ENCODE measurements around the gene CDC20B. TPM values are rescaled to one million over a fixed set of nuclear protein-coding genes. Genes with fewer than 3 reads are reported as not detected.

The CDC20B gene, protein sequence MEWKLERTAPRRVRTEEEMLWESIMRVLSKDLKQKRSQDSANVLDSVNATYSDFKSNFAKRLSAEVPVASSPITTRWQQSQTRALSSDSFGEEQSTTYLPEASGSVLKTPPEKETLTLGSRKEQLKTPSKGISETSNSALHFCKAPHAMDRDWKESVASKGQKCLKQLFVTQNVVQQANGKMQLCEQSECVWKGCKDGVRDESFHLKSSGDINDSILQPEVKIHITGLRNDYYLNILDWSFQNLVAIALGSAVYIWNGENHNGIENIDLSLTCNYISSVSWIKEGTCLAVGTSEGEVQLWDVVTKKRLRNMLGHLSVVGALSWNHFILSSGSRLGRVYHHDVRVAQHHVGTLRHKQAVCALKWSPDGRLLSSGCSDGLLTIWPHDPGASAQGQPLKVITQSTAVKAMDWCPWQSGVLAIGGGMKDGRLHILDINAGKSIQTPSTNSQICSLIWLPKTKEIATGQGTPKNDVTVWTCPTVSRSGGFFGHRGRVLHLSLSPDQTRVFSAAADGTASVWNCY
- not detected for total RNA-seq

GRCh38 chr5:55172937-55173686 is at the start of gene CDC20B:
Gene CDC20B, minus strand, starts transcription at chr5:55173177. Its CDS starts 177 bp downstream, at chr5:55173000.
- CTCF ChIA-PET: interaction anchor here (0.7 to 2.8 kb wide), 7 partner anchors 55 to 519 kb away, joined by 3 to 14 read pairs (median 5); partner anchors contain the start of genes CCNO and DHX29
- H3K4me3 Mint-ChIP-seq: peak within 1 kb of the TSS; percentile 81
- intact Hi-C loops (cut with micrococcal nuclease): loop anchor here (1.0 to 10.0 kb wide), 17 partner anchors 24 to 1029 kb away; partner anchors contain the start of genes CCNO, GZMA, MCIDAS and PLPP1
- H3K4me1 Mint-ChIP-seq (ENCODE audit: low read depth): peaks cover 36% of the 10 kb centered on the region
- peak; percentile 70 for DNase-seq
- H3K27ac Mint-ChIP-seq: no peak within 1 kb of the TSS
- peaks cover 50% of the 10 kb centered on the region for H3K27me3 Mint-ChIP-seq (ENCODE audit: low read depth)
- no peaks in the 10 kb centered on the region for H3K9me3 Mint-ChIP-seq
- H3K36me3 Mint-ChIP-seq (ENCODE audit: low read depth): no peaks in the 10 kb centered on the region

- Mint-ChIP-seq H3K36me3 (ENCODE audit: low read depth) (no peaks in the 10 kb centered on the region), H3K4me3 (peak overlapping the region; percentile 47), H3K27ac (no peak overlapping the region), H3K9me3 (no peaks in the 10 kb centered on the region), H3K27me3 (ENCODE audit: low read depth) (peaks cover 76% of the 10 kb centered on the region), H3K4me1 (ENCODE audit: low read depth) (peaks cover 33% of the 10 kb centered on the region)
- intact Hi-C loops (cut with micrococcal nuclease): loop anchor here (10.0 kb wide), 2 partner anchors 832 to 982 kb away; no protein-coding TSS in a partner anchor
- CTCF ChIA-PET: no interaction called here
- peak; percentile 41 for DNase-seq
These were observed 49.4 kb upstream of the CDC20B start for GRCh38 chr5:55222092-55222984.

DNA sequence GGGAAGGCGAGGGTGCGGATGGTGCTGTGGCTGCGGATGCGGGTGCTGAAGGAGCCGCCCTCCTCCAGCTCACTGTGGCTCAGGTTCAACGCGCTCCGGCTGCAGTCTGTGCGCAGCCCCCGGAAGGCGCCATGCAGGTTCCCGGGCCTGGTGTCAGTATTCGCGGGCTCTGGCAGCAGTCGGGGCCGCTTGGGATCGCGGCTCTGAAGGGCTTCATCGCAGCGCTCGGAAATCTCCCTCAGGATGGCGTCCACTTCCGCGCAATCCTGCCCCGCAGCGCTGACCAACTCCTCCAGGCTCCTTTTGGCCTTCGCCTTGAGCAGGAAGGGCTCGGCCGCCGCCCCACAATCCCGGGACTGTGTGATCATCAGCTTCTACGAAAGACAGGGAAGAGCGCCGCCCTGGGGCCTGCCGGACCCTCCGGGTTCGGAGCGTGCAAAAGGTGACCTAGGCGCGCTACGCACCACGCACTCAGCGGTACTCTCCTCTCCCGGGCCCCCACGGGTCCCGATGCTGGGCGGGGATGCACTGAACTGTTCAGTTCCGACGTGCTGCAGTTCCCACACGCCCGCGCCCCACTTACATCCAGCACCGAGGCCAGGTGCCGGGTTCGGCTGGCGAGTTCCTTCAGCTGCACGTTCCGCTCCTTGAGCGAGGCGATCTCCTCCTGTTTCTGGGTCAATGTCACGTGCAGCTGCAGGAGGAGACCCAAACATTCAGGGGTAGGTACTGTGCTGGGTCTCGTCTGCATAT is 47.6 kb upstream of the CDC20B start:
- peaks cover 30% of the 10 kb centered on the region for H3K4me1 Mint-ChIP-seq (ENCODE audit: low read depth)

GRCh38 chr5:55219770-55220169 is 46.8 kb upstream of the CDC20B start:
- CTCF ChIA-PET: no interaction called here
- Mint-ChIP-seq H3K4me1 (ENCODE audit: low read depth) (peaks cover 30% of the 10 kb centered on the region), H3K36me3 (ENCODE audit: low read depth) (no peaks in the 10 kb centered on the region), H3K27me3 (ENCODE audit: low read depth) (peaks cover 64% of the 10 kb centered on the region), H3K9me3 (no peaks in the 10 kb centered on the region), H3K27ac (no peak overlapping the region), H3K4me3 (no peak overlapping the region)
- DNase-seq: no peak
- intact Hi-C loops (cut with micrococcal nuclease): loop anchor here (10.0 kb wide), 2 partner anchors 835 to 985 kb away; no protein-coding TSS in a partner anchor

More for the DNA sequence above, 47.6 kb upstream of the CDC20B start:
- Mint-ChIP-seq H3K27me3 (ENCODE audit: low read depth) (peaks cover 72% of the 10 kb centered on the region), H3K4me3 (peak overlapping the region; percentile 69), H3K9me3 (no peaks in the 10 kb centered on the region), H3K36me3 (ENCODE audit: low read depth) (no peaks in the 10 kb centered on the region), H3K27ac (no peak overlapping the region)
- intact Hi-C loops (cut with micrococcal nuclease): loop anchor here (10.0 kb wide), 2 partner anchors 834 to 984 kb away; no protein-coding TSS in a partner anchor
- peak; percentile 18 for DNase-seq
- CTCF ChIA-PET: interaction anchor here (0.6 to 1.0 kb wide), 2 partner anchors 48 to 188 kb away, joined by 3 read pairs; no protein-coding TSS in a partner anchor

GRCh38 chr5:55218967-55219366 is 46.0 kb upstream of the CDC20B start:
- CTCF ChIA-PET: interaction anchor here (0.8 kb wide), 1 partner anchor 12 kb away, joined by 5 read pairs; no protein-coding TSS in a partner anchor
- Mint-ChIP-seq H3K36me3 (ENCODE audit: low read depth) (no peaks in the 10 kb centered on the region), H3K27me3 (ENCODE audit: low read depth) (peaks cover 56% of the 10 kb centered on the region), H3K4me1 (ENCODE audit: low read depth) (peaks cover 29% of the 10 kb centered on the region), H3K4me3 (no peak overlapping the region), H3K9me3 (no peaks in the 10 kb centered on the region), H3K27ac (no peak overlapping the region)
- DNase-seq: no peak
- intact Hi-C loops (cut with micrococcal nuclease): no loop called here

- Mint-ChIP-seq H3K27ac (no peak overlapping the region), H3K27me3 (ENCODE audit: low read depth) (no peaks in the 10 kb centered on the region), H3K4me3 (no peak overlapping the region), H3K4me1 (ENCODE audit: low read depth) (no peaks in the 10 kb centered on the region), H3K9me3 (no peaks in the 10 kb centered on the region), H3K36me3 (ENCODE audit: low read depth) (no peaks in the 10 kb centered on the region)
- intact Hi-C loops (cut with micrococcal nuclease): no loop called here
- CTCF ChIA-PET: interaction anchor here (0.6 kb wide), 1 partner anchor 131 kb away, joined by 3 read pairs; no protein-coding TSS in a partner anchor
- DNase-seq: no peak
These were observed 38.4 kb upstream of the CDC20B start for GRCh38 chr5:55211184-55211874.

DNA sequence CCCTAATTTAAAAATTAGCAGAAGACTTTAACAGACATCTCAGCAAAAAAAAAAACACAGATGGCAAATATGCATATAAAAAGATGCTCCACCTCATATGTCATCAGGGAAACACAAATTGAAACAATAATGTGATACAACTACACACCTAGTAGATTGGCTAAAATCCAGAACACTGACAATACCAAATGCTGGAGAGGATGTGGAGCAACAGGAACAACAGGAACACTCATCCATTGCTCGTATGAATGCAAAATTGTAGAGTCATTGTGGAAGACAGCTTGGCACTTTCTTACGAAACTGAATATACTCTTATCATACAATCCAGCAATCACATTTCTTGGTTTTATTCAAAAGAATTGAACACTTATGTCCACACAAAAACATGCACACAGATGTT is 32.0 kb upstream of the CDC20B start:
- CTCF ChIA-PET: no interaction called here
- no peaks in the 10 kb centered on the region for H3K9me3 Mint-ChIP-seq
- H3K27ac Mint-ChIP-seq: no peak overlapping the region
- no peak overlapping the region for H3K4me3 Mint-ChIP-seq
- H3K27me3 Mint-ChIP-seq (ENCODE audit: low read depth): peaks cover 19% of the 10 kb centered on the region
- no peak for DNase-seq
- intact Hi-C loops (cut with micrococcal nuclease): no loop called here
- no peaks in the 10 kb centered on the region for H3K36me3 Mint-ChIP-seq (ENCODE audit: low read depth)
- H3K4me1 Mint-ChIP-seq (ENCODE audit: low read depth): no peaks in the 10 kb centered on the region

DNA sequence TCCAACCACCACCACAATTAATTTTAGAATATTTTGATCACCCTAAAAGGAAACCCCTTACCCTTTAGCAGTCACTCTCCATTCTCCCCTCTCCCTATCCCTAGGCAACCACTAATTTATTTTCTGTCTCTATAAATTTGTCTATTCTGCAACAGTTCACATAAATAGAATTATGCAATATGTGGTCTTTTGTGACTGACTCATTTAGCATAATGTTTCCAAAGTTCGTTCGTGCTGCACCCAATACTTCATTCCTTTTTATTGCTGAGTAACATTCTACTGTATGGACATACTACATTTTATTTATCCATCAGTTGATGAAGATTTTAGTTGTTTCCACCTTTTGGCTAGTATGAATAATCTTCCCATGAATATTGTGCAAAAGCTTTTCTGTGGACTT is 18.2 kb upstream of the CDC20B start:
- Mint-ChIP-seq H3K36me3 (ENCODE audit: low read depth) (no peaks in the 10 kb centered on the region), H3K27ac (no peak overlapping the region), H3K4me3 (no peak overlapping the region), H3K27me3 (ENCODE audit: low read depth) (peaks cover 36% of the 10 kb centered on the region), H3K4me1 (ENCODE audit: low read depth) (no peaks in the 10 kb centered on the region), H3K9me3 (no peaks in the 10 kb centered on the region)
- no peak for DNase-seq
- intact Hi-C loops (cut with micrococcal nuclease): no loop called here
- CTCF ChIA-PET: interaction anchor here (0.6 to 1.2 kb wide), 3 partner anchors 19 to 702 kb away, joined by 3 read pairs; partner anchors contain the start of gene GPX8

- Mint-ChIP-seq H3K27ac (no peak overlapping the region), H3K36me3 (ENCODE audit: low read depth) (no peaks in the 10 kb centered on the region), H3K4me3 (no peak overlapping the region), H3K9me3 (no peaks in the 10 kb centered on the region), H3K4me1 (ENCODE audit: low read depth) (no peaks in the 10 kb centered on the region), H3K27me3 (ENCODE audit: low read depth) (peaks cover 38% of the 10 kb centered on the region)
- DNase-seq: no peak
- intact Hi-C loops (cut with micrococcal nuclease): no loop called here
- CTCF ChIA-PET: no interaction called here
These were observed 15.9 kb upstream of the CDC20B start for GRCh38 chr5:55188656-55189540.

DNA sequence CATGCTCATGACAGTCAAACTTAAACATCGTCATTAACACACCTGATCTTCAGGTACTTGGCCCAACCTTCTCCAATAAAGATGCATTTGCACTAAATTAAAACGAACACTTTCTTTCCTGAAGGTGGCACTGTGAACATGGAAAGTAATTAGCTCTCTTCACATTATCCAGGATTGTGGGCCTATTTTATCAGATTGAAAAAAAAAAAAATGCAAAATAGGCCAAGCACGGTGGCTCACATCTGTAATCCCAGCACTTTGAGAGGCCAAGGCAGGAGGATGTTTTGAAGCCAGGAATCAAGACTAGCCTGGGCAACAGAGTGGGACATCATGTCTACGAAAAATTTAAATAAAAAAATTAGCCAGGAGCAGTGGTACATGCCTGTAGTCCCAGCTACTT is 14.4 kb upstream of the CDC20B start:
- Mint-ChIP-seq H3K36me3 (ENCODE audit: low read depth) (no peaks in the 10 kb centered on the region), H3K27ac (no peak overlapping the region), H3K9me3 (no peaks in the 10 kb centered on the region), H3K27me3 (ENCODE audit: low read depth) (peaks cover 31% of the 10 kb centered on the region), H3K4me3 (no peak overlapping the region), H3K4me1 (ENCODE audit: low read depth) (no peaks in the 10 kb centered on the region)
- CTCF ChIA-PET: no interaction called here
- DNase-seq: no peak
- intact Hi-C loops (cut with micrococcal nuclease): no loop called here

Measured in activated naive CD4-positive, alpha-beta T cell treated with anti-CD3 and anti-CD28 coated beads for 36 hours (primary cell).